Fibroblast of the aortic adventitia (primary cell): Measurements from ENCODE around the gene PSME3IP1. TPM values are rescaled to one million over a fixed set of nuclear protein-coding genes. Genes with fewer than 3 reads are reported as not detected.
"Not testable (repeated sequence)": the region's sequence is repeated elsewhere in the genome, so short reads cannot be mapped to it uniquely, and the experiment has no call there.

Source experiments
- DNase-seq: peaks from one replicate; pipeline ENCODE4 v3.0.0-alpha.2; 2010; ENCODE audit warnings: low read depth
- H3K4me3 ChIP-seq: 2 replicates; pipeline ENCODE4 v1.5.1; 2011; ENCODE audit warnings: low read depth, mild to moderate bottlenecking, control low read depth, low read length, moderate library complexity
- total RNA-seq: library from RNA; depleted of rRNA; stranded (reverse); fragments of >200 nt; gene quantifications from 2 replicates; pipeline ENCODE4 v1.2.3, GENCODE V29; 2012; ENCODE audit warnings: low replicate concordance
- TF ChIP-seq, protein P1 (sequence below): IDR thresholded peaks from 2 replicates; pipeline ENCODE4 v1.5.1; 2011; ENCODE audit warnings: mild to moderate bottlenecking, low read length, control low read depth, inconsistent platforms; ENCODE audit not compliant: insufficient read depth

Gene PSME3IP1
- total RNA-seq, 1 donor, result 71.5 TPM

DNA sequence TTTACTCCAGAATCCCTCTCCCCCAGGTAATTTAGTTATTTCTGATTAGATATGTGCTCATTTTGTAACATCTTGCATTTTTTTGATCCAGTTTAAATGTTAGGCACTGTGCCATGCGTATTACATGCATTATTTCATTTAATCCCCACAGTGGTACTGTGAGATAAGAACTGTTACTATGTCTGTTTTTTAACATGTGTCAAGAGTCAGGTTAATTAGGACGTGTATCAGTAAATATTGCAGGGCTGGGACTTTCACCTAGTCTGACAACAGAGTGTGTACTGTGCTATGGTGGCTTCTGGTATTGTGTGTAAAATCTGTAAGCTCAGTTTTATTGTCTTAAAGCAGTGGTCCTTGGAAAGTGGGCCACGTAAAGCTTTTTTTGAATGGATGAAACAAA, 10.9 kb upstream of the PSME3IP1 start:
- H3K4me3 ChIP-seq, result no peak overlapping the region
- TF ChIP-seq, protein P1, sequence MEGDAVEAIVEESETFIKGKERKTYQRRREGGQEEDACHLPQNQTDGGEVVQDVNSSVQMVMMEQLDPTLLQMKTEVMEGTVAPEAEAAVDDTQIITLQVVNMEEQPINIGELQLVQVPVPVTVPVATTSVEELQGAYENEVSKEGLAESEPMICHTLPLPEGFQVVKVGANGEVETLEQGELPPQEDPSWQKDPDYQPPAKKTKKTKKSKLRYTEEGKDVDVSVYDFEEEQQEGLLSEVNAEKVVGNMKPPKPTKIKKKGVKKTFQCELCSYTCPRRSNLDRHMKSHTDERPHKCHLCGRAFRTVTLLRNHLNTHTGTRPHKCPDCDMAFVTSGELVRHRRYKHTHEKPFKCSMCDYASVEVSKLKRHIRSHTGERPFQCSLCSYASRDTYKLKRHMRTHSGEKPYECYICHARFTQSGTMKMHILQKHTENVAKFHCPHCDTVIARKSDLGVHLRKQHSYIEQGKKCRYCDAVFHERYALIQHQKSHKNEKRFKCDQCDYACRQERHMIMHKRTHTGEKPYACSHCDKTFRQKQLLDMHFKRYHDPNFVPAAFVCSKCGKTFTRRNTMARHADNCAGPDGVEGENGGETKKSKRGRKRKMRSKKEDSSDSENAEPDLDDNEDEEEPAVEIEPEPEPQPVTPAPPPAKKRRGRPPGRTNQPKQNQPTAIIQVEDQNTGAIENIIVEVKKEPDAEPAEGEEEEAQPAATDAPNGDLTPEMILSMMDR, result no peak
- no peak for DNase-seq

DNA sequence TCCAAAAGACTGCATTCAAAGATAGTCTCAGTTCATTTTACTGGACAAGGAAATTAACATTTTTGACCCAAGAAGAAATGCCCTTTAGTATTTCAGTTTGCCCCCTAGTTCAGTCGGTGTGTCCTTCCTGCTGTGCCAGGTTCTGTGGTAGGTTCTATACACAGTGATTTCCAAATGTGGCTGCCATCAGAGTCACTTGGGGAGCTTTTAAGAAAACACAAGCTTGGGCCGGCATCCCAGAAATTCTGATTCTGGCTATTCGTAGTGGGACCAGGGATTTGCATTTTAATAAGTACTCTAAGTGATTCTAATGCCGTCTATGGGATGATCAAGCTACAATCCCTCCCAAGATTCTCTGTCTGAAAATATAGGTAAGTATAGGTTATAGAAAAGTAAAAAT, 10.4 kb upstream of the PSME3IP1 start:
- DNase-seq, result peak; percentile 33
- H3K4me3 ChIP-seq, result no peak overlapping the region
- TF ChIP-seq, protein P1, result no peak

DNA sequence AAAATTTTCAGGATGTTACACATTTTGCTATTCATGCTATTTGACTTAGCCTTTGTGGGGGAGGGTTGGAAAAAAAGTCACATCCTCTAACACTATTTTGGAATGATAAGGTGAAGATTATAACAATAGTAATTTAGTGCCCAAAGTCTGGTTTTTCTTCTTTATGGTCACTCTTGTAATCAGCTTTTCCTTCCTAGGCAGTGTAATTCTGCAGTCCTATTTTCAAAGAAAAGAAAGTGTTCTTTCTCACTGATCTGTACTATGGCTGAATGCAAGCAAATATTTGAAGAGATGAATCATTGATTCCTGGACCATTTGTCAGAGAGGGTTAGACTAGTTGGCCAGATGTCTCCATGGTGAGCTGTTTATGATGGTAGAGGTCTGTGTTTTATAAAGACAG, 8.7 kb upstream of the PSME3IP1 start:
- no peak overlapping the region for H3K4me3 ChIP-seq
- TF ChIP-seq, protein P1, result no peak

DNA sequence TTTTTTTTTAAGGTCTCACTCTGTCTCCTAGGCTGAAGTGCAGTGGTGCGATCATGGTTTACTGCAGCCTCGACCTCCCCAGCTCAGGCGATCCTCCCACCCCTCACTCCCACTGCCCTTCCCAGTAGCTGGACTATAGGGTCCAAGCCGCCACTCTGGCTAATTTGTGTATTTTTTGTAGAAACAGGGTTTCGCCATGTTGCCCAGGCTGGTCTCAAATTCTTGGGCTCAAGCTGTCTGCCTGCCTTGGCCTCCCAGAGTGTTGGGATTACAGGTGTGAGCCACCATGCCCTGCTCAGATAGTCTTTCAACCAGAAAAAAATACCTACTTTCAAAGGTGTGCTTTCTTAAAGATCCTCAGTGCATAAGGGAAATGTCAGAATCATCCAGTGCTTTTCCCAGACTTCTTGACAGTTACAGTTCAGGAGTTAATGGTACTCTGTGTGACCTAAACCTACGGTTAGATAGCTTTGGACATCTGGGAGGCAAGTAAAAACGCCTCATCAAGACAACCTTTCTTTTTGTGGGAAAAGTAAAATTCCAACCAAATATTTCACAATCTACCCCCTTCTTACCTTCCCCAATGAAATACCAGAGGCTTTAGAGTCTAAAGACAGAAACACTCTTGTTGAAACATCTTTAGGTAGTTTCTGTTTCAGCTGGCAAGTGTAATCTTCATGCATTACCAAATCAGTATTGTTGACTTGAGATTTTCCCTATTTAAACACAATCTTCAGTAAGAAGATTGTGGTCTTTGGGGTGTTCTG, 7.1 kb upstream of the PSME3IP1 start:
- H3K4me3 ChIP-seq, result no peak overlapping the region
- peak; percentile 58 for DNase-seq
- TF ChIP-seq, protein P1, result no peak

More for the DNA sequence above, 8.7 kb upstream of the PSME3IP1 start:
- peak; percentile 92 for DNase-seq

DNA sequence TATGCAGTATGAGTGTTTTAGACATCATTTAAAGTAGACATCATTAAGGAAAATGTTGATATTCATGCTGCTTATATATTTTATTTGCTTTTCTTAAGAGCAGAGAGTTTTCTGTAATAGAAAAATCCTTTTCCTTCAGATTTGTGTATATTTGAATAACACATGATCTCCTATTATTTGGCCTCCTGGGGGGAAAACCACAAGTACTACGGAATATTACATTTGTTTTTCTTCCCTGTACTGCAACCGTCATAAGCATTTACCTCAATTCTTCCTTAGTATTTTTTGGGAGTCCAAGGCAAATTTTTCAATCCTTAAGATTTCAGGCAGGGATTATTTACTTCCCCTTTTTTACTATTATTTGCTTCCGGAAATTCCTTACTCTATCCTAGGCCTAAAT, 6.3 kb upstream of the PSME3IP1 start:
- no peak for DNase-seq
- H3K4me3 ChIP-seq, result no peak overlapping the region
- TF ChIP-seq, protein P1, result no peak

DNA sequence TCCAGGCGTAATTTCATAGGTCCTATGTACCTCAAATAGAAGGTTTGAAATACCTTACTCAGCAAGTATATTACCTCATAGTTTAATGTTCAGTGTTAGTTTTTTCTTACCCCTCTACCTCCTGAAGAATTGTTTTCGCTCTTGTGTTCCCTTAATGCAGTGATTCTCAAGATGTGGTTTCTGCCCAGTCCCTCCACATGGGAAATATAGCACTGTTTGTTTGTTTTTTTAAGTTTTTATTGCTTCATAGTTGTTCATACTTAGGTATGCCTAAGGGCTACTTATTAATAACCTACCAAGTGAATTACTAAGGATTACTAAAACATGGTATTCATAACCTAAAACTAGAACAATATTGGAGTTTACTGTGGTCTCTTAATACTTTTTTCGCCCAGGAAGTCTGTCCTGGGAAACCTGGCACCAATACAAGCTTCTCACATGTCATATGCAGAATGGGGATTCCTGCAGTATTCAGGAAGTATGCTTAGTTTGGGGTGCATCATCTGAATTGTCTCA, 5.3 kb upstream of the PSME3IP1 start:
- TF ChIP-seq, protein P1, result no peak
- DNase-seq, result no peak
- no peak overlapping the region for H3K4me3 ChIP-seq

DNA sequence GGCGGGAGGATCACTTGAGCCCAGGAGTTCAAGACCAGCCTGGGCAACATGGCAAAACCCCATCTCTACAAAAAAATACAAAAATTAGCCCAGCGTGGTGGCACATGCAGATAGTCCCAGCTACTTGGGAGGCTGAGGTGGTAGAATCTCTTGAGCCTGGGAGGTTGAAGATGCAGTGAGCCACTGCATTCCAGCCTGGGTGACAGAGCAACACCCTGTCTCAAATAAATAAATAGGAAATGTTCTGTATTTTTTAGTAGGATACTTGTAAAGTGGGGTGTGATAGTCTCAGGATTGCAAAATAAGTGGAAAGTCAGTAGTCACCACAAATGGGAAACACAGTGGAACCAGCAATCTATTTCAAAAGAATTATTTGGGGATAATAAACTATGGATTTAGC, 4.3 kb upstream of the PSME3IP1 start:
- TF ChIP-seq, protein P1, result no peak
- H3K4me3 ChIP-seq, result no peak overlapping the region
- no peak for DNase-seq

DNA sequence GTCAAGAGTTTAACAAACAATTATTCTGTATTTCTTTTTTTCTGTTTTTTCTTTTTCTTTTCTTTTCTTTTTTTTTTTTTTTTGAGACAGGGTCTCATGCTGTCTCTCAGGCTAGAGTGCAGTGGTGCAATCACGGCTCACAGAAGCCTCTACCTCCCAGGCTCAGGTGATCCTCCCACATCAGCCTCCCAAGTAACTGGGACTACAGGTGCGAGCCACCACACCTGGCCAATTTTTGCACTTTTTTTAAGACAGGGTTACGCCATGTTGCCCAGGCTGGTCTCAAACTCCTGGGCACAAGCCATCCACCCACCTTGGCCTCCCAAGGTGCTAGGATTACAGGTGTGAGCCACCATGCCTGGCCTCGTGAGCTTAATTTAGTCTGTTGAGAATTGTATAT, 3.7 kb upstream of the PSME3IP1 start:
- H3K4me3 ChIP-seq, DNase-seq: not testable (repeated sequence)
